Right lobe of liver (tissue), 6 donors: ENCODE measurements around the gene CAPS2. TPM values are rescaled to one million over a fixed set of nuclear protein-coding genes. Genes with fewer than 3 reads are reported as not detected.

Experiments
- ATAC-seq, 4 donors: fragments of 200-7000 bp; cut with Tn5 transposase; one replicate each; pipeline ENCODE4 v1.9.1; 2020; ENCODE audit warnings: mild to moderate bottlenecking in 4 of 4, moderate library complexity in 4 of 4
- DNase-seq, 3 donors: peaks; one replicate each; pipeline ENCODE4 v3.0.0-alpha.2; 2020
- H3K27ac ChIP-seq, 3 donors: fragments of 200-600 bp; one replicate each; pipeline ENCODE4 v1.8.0; 2022
- H3K27me3 ChIP-seq, 2 donors: fragments of 200-600 bp; one replicate each; pipeline ENCODE4 v1.8.0; 2022
- H3K36me3 ChIP-seq, 4 donors: fragments of 200-600 bp; sonication (generic) in 1 of 4; one replicate each; pipeline versions ENCODE4 v1.5.1 to v1.8.0; 2017 to 2022; ENCODE audit warnings: control low read depth in 1 of 4
- H3K4me1 ChIP-seq, 4 donors: fragments of 200-600 bp; sonication (generic) in 1 of 4; one replicate each; pipeline versions ENCODE4 v1.5.1 to v1.8.0; 2017 to 2022; ENCODE audit warnings: control low read depth in 1 of 4
- H3K4me3 ChIP-seq, 3 donors: fragments of 200-600 bp; one replicate each; pipeline ENCODE4 v1.8.0; 2022
- H3K9me3 ChIP-seq, 4 donors: fragments of 200-600 bp; sonication (generic) in 1 of 4; one replicate each; pipeline versions ENCODE4 v1.5.1 to v1.8.0; 2017 to 2022; ENCODE audit warnings: control low read depth in 1 of 4
- POLR2A ChIP-seq: fragments of 450-650 bp; IDR thresholded peaks from one replicate; pipeline ENCODE4 v1.6.1; 2017; ENCODE audit warnings: antibody characterized with exemption, mild to moderate bottlenecking
- WGBS: methylation state at CpG from one replicate; pipeline ENCODE4 v1.1.6; 2018; ENCODE audit warnings: low coverage, low lambda C conversion rate; ENCODE audit not compliant: insufficient coverage; ENCODE audit errors: missing lambda C conversion rate; 5-methylcytosine and 5-hydroxymethylcytosine counted together
- intact Hi-C, 2 donors: fragments of 100-400 bp; cut with DNase I; formaldehyde crosslinking; loops; one replicate each; pipeline versions ENCODE4 v1.11.2 to v1.14.1; 2022
- total RNA-seq, 6 experiments: library from RNA; depleted of rRNA in 2 of 6; stranded (reverse); fragments of >200 nt in 2 of 6; fragmentation: NEBNext Ultra II Directional in 3 of 6; extraction: Animal tissue kit (Norgen Biotek cat#: 25700) in 3 of 6; gene quantifications; one replicate each; pipeline versions ENCODE4 v1.1.0 to v1.2.4, GENCODE V29; 2016 to 2023
- TF ChIP-seq, protein P1 (sequence below), 4 donors: fragments of 200-600 bp in 3 of 4; fragments of 450-650 bp in 1 of 4; IDR thresholded peaks; one replicate each; pipeline versions ENCODE4 v1.5.1 to v1.8.0; 2016 to 2022; ENCODE audit warnings: antibody characterized with exemption in 4 of 4, mild to moderate bottlenecking in 2 of 4
- donor health status: DM: no; HTN: yes; CAD: no.
- donor health status: DM: no; HTN: no; CAD: no.
- donor health status: DM: no; HTN: no; CAD: no.
- donor health status: DM: no; HTN: yes; CAD: no.
- donor health status: DM: no; HTN: yes; CAD: no.

Gene CAPS2
- total RNA-seq, 6 experiments from 2014 or later, result 2.3 to 6.9 (median 2.5) TPM

DNA sequence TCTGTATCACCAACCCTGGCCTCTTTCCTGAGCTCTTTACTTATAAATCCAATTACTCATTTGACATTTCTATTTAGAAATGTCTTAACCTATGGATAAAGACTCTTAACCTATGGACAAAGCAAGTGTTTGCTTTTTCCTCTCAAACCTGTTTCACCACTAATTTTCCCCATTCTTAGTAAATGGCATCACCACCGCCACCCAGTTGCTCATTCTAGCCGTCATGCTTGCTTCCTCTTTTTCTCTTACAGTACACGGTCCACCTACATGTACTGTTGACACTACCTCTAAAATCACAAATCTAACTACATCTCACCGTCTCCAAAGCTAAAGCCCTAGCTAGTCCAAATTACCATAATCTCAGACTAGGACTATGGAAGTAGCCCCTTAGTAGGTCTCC is 60.0 kb downstream of the CAPS2 start:
- WGBS, result 70% methylated on average over 4 of the region's 4 CpGs
- no peaks in the 10 kb centered on the region for H3K36me3 ChIP-seq
- no peaks in the 10 kb centered on the region for H3K27me3 ChIP-seq
- no peak for DNase-seq
- H3K4me3 ChIP-seq, result no peak overlapping the region
- H3K4me1 ChIP-seq, result no peaks in the 10 kb centered on the region
- ATAC-seq, result no peak
- intact Hi-C loops, result no loop called here
- H3K9me3 ChIP-seq, result no peaks in the 10 kb centered on the region
- no peak overlapping the region for H3K27ac ChIP-seq
- TF ChIP-seq, protein P1, sequence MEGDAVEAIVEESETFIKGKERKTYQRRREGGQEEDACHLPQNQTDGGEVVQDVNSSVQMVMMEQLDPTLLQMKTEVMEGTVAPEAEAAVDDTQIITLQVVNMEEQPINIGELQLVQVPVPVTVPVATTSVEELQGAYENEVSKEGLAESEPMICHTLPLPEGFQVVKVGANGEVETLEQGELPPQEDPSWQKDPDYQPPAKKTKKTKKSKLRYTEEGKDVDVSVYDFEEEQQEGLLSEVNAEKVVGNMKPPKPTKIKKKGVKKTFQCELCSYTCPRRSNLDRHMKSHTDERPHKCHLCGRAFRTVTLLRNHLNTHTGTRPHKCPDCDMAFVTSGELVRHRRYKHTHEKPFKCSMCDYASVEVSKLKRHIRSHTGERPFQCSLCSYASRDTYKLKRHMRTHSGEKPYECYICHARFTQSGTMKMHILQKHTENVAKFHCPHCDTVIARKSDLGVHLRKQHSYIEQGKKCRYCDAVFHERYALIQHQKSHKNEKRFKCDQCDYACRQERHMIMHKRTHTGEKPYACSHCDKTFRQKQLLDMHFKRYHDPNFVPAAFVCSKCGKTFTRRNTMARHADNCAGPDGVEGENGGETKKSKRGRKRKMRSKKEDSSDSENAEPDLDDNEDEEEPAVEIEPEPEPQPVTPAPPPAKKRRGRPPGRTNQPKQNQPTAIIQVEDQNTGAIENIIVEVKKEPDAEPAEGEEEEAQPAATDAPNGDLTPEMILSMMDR (IDR thresholded peaks at IDR 0.05), result no peak
- no peak for TF ChIP-seq POLR2A

DNA sequence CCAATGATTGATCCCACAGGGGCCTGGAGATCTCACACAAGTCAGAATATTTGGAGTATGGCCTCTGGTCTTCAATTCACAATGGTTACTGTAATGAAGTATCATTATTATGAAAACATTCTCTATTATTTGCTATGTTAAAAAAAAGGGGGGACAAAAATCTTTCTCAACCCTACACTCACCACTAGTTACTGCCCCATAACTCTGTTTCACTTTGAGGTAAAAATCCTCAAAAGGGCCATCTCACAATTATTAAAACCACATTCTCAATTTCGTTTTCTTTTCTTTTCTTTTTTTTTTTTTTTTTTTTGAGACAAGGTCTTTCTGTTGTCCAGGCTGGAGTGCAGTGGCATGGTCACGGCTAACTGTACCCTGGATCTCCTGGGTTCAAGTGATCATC is 60.9 kb downstream of the CAPS2 start:
- Histone ChIP-seq H3K27me3 (no peaks in the 10 kb centered on the region), H3K4me1 (no peaks in the 10 kb centered on the region), H3K27ac (no peak overlapping the region), H3K36me3 (no peaks in the 10 kb centered on the region), H3K4me3 (no peak overlapping the region), H3K9me3 (no peaks in the 10 kb centered on the region)
- intact Hi-C loops, result no loop called here
- TF ChIP-seq, protein P1 (IDR thresholded peaks at IDR 0.05), result no peak
- no peak for TF ChIP-seq POLR2A
- 50% methylated on average over 2 of the region's 2 CpGs for WGBS
- ATAC-seq (no peak), DNase-seq (no peak)

DNA sequence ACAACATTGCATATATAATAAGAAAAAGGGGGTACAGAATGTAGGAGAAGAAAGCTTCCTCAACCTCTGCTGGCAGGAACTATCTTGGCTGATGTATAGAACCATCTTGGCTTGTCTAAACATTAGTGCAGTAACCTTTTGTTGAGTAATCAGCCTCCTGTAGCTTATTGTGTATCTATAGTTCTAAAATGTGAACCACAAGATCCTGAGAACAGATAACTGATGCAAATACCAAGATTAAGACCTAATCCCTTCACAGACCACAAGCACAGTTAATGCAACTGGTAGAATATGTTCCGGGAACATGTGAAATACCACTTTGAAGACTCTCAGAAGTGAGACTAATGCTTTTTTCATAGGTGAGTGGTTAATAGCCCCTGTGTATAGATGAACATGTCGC is 69.8 kb downstream of the CAPS2 start:
- H3K36me3 ChIP-seq, result no peaks in the 10 kb centered on the region
- intact Hi-C loops, result no loop called here
- no peak overlapping the region for H3K4me3 ChIP-seq
- H3K4me1 ChIP-seq, result no peaks in the 10 kb centered on the region
- H3K27ac ChIP-seq, result no peak overlapping the region
- no peaks in the 10 kb centered on the region for H3K9me3 ChIP-seq
- no peak for DNase-seq
- no peaks in the 10 kb centered on the region for H3K27me3 ChIP-seq
- TF ChIP-seq, protein P1 (IDR thresholded peaks at IDR 0.05), result no peak
- no peak for TF ChIP-seq POLR2A
- ATAC-seq, result no peak
- WGBS, result 38% methylated on average over 2 of the region's 2 CpGs

DNA sequence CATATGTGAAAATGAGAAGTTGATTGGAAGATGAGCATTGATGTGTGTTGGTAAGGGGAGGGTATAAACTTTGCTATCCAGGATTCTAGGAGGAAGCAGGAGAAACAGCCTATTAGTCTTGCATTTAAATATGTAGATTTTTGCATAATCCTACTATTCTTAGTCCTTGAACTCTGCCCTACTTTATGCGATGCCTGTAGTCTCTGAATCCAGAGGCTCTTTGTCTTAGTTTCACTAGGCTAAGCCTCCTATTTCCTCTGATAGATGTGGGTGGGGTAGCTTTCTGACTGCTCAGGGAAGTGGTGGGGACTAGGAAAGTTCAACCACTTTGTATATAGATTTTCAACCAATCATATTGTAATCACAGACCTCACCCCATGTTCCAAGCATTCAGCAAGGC is 71.0 kb downstream of the CAPS2 start:
- no peak overlapping the region for H3K27ac ChIP-seq
- H3K4me3 ChIP-seq, result no peak overlapping the region
- no peak for DNase-seq
- no peaks in the 10 kb centered on the region for H3K9me3 ChIP-seq
- intact Hi-C loops, result no loop called here
- ATAC-seq, result no peak
- 86% methylated on average over 1 of the region's 1 CpG for WGBS
- no peaks in the 10 kb centered on the region for H3K36me3 ChIP-seq
- H3K27me3 ChIP-seq, result no peaks in the 10 kb centered on the region
- H3K4me1 ChIP-seq, result no peaks in the 10 kb centered on the region
- TF ChIP-seq, protein P1 (IDR thresholded peaks at IDR 0.05), result no peak
- TF ChIP-seq POLR2A, result no peak

DNA sequence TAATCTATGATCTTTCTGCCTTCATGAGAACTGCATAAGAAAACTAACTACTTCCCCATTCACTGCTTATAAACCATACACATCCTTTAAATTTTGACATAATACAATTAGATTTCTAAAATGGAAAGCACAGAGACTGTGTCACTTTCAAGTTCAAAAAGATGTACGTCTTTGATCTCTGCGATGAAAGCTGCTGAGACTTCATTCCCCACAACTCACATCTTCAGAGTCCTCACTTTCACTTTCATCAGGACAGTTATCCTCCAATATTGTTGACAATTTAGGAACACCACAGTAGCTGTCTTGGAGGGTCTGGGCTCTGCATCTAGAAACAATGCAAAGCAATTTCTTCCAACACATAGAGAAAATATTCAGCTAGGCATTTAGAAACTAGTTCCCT is 72.6 kb downstream of the CAPS2 start:
- no peaks in the 10 kb centered on the region for H3K27me3 ChIP-seq
- H3K4me1 ChIP-seq, result no peaks in the 10 kb centered on the region
- no peaks in the 10 kb centered on the region for H3K36me3 ChIP-seq
- WGBS, result 78% methylated on average over 2 of the region's 2 CpGs
- TF ChIP-seq, protein P1 (IDR thresholded peaks at IDR 0.05), result no peak
- no peak for TF ChIP-seq POLR2A
- ATAC-seq (no peak), DNase-seq (no peak)
- intact Hi-C loops, result no loop called here
- H3K27ac ChIP-seq, result no peak overlapping the region
- no peak overlapping the region for H3K4me3 ChIP-seq
- no peaks in the 10 kb centered on the region for H3K9me3 ChIP-seq
